ENCODE data around the gene SUN2. TPM values are rescaled to one million over a fixed set of nuclear protein-coding genes. Genes with fewer than 3 reads are reported as not detected.

SUN2 gene
- total RNA-seq, 1 donor from 2014 or later: 121 TPM

DNA sequence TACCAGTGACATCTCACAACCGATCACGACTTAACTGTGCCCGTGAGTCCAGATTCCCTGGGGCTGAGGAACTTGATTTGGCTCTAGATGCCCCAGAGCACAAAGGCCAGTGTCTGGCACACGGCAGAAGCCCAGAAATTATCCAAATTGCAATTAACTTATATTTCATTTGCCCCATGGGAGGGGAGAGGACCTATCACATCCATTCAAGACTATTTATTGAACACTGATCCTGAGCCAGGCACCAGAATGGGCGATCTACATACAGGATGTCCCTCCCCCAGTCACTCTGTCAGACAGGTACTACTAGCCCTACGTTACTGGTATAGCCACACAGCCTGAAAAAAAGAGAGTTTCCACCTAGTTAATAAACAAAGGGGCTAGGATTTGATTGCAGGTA is 33.0 kb upstream of the SUN2 start:
- no peak overlapping the region for H3K4me3 Mint-ChIP-seq (ENCODE audit: low read depth)
- H3K4me1 Mint-ChIP-seq (ENCODE audit: low read depth): peaks cover 6% of the 10 kb centered on the region
- no peaks in the 10 kb centered on the region for H3K36me3 Mint-ChIP-seq (ENCODE audit: low read depth)
- no peaks in the 10 kb centered on the region for H3K27me3 Mint-ChIP-seq (ENCODE audit: low read depth)
- DNase-seq (ENCODE audit: low spot score): no peak
- H3K9me3 Mint-ChIP-seq: no peaks in the 10 kb centered on the region
- no peak overlapping the region for H3K27ac Mint-ChIP-seq
- intact Hi-C loops (cut with micrococcal nuclease): no loop called here

DNA sequence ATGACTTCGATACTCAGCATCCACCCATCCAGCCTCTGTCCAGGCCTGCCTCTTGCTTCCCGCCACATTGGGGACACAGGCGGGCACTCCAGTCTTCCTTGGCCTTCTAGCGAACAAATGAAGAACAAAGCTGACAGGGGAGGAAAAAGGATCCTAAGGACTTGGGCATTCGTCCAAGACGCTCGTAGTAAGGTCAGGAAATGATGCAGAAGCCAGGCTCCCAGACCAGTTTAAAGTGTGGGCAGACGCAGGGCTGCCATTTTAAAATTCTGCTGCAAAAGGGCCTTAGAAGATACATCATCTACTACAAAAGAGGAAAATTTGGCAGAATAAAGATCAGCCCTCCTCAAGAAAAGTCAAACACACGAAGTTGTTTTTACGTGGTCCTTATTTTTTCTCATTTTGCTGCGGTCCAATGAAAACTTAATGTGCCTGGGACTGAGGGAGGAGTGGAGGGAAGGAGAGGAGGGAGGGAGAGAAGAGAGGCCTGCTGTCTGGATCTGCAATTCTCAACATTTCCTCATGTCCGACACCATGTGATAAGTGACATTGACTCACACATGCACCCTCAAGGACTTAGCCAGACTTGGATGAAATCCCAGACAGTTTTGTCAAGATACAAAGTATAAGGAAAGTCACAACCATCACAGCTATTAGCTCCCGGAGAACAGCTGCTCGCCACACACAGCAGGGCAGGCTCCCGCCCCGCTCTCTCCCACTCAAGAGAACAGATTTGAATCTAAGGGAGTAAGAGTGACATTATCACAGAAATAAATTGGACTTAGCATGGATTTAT is 32.4 kb upstream of the SUN2 start:
- Mint-ChIP-seq H3K9me3 (no peaks in the 10 kb centered on the region), H3K4me3 (ENCODE audit: low read depth) (no peak overlapping the region), H3K4me1 (ENCODE audit: low read depth) (peaks cover 4% of the 10 kb centered on the region), H3K27ac (no peak overlapping the region), H3K36me3 (ENCODE audit: low read depth) (no peaks in the 10 kb centered on the region), H3K27me3 (ENCODE audit: low read depth) (no peaks in the 10 kb centered on the region)
- intact Hi-C loops (cut with micrococcal nuclease): no loop called here
- DNase-seq (ENCODE audit: low spot score): no peak

DNA sequence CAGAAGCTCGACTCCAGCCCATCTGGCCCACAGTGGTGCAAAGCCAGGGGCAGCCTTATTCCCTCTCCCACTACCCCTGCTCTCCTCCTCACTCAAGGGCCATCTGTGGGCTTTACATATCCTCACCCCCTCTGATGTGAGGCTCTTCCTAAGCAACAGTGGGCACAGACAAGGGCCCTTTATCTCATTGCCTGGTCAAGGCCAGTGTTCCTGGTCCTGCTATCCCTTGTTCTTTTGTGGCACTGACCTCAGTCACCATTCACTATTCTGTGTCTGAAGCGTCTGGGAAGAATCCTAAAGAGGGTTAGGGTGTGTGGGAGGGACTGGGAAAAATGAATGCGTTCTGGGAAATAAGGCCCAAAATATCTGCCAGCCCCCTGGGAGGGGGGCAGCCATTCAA is 30.8 kb upstream of the SUN2 start:
- Mint-ChIP-seq H3K27me3 (ENCODE audit: low read depth) (no peaks in the 10 kb centered on the region), H3K4me1 (ENCODE audit: low read depth) (no peaks in the 10 kb centered on the region), H3K36me3 (ENCODE audit: low read depth) (no peaks in the 10 kb centered on the region), H3K9me3 (no peaks in the 10 kb centered on the region), H3K4me3 (ENCODE audit: low read depth) (no peak overlapping the region), H3K27ac (no peak overlapping the region)
- no peak for DNase-seq (ENCODE audit: low spot score)
- intact Hi-C loops (cut with micrococcal nuclease): no loop called here

DNA sequence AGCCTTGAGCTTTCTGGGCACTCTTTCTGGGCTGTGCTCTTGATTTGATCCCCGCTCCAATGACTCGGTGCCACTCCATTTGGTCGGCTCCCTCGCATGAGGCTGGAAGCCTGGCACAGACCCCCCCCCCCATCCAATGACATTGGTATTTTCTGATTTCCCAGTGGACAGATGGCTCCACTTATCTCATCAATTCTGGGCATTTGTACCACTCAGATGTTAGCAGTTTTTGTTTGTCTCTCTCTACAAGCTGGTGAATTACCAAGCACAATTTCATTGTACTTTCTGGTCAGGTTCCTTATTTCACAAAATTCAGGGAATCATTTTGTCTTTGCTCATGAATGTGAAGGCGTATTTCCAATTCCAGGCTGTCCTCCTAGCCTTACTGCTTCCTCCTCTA is 29.1 kb upstream of the SUN2 start:
- no peak for DNase-seq (ENCODE audit: low spot score)
- Mint-ChIP-seq H3K4me1 (ENCODE audit: low read depth) (no peaks in the 10 kb centered on the region), H3K9me3 (no peaks in the 10 kb centered on the region), H3K27me3 (ENCODE audit: low read depth) (no peaks in the 10 kb centered on the region), H3K4me3 (ENCODE audit: low read depth) (no peak overlapping the region), H3K27ac (no peak overlapping the region), H3K36me3 (ENCODE audit: low read depth) (no peaks in the 10 kb centered on the region)
- intact Hi-C loops (cut with micrococcal nuclease): no loop called here

DNA sequence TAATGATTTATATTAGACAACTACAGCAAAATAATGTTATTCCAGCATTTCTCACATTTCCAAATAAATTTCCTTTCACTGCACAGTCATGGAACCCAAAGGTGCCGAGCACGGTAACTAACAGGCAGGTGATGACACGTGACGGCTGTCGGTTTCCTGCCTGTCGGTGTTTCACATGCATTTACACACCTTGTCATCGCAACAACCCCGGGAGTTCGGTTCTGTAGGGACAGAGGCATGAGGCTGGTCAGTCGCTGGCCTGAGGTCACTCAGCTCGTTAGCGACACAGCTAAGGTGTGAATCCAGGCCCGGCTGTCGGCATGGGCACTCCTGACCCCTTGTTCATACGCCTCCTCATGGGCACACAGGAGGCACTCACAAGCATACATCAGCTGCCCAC is 28.2 kb upstream of the SUN2 start:
- no peak overlapping the region for H3K4me3 Mint-ChIP-seq (ENCODE audit: low read depth)
- no peaks in the 10 kb centered on the region for H3K4me1 Mint-ChIP-seq (ENCODE audit: low read depth)
- no peak overlapping the region for H3K27ac Mint-ChIP-seq
- no peak for DNase-seq (ENCODE audit: low spot score)
- no peaks in the 10 kb centered on the region for H3K36me3 Mint-ChIP-seq (ENCODE audit: low read depth)
- H3K9me3 Mint-ChIP-seq: no peaks in the 10 kb centered on the region
- intact Hi-C loops (cut with micrococcal nuclease): no loop called here
- H3K27me3 Mint-ChIP-seq (ENCODE audit: low read depth): no peaks in the 10 kb centered on the region

DNA sequence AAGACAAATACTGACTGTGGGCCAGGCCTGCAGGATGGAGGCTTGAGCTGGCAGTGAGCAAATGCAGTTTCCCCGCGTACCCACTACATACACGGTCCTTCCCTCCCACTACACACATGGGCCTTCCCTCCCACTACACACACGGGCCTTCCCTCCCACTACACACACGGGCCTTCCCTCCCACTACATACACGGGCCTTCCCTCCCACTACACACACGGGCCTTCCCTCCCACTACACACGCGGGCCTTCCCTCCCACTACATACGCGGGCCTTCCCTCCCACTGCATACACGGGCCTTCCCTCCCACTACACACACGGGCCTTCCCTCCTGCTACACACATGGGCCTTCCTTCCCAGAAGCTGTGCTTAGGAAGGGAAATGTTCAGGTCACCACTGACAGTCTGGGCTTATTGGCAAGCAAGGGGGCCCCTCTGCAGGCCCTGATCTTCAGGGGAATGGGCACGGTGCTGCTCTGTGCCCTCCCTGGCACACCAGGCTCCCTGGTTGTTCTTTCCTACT is 27.4 kb upstream of the SUN2 start:
- intact Hi-C loops (cut with micrococcal nuclease): no loop called here
- Mint-ChIP-seq H3K4me3 (ENCODE audit: low read depth) (no peak overlapping the region), H3K9me3 (no peaks in the 10 kb centered on the region), H3K36me3 (ENCODE audit: low read depth) (no peaks in the 10 kb centered on the region), H3K27ac (no peak overlapping the region), H3K27me3 (ENCODE audit: low read depth) (no peaks in the 10 kb centered on the region), H3K4me1 (ENCODE audit: low read depth) (no peaks in the 10 kb centered on the region)
- no peak for DNase-seq (ENCODE audit: low spot score)

GRCh38 chr22:38782402-38783094 is 26.8 kb upstream of the SUN2 start:
- intact Hi-C loops (cut with micrococcal nuclease): no loop called here
- H3K4me1 Mint-ChIP-seq (ENCODE audit: low read depth): no peaks in the 10 kb centered on the region
- DNase-seq (ENCODE audit: low spot score): no peak
- H3K36me3 Mint-ChIP-seq (ENCODE audit: low read depth): no peaks in the 10 kb centered on the region
- H3K27ac Mint-ChIP-seq: no peak overlapping the region
- no peaks in the 10 kb centered on the region for H3K9me3 Mint-ChIP-seq
- no peak overlapping the region for H3K4me3 Mint-ChIP-seq (ENCODE audit: low read depth)
- H3K27me3 Mint-ChIP-seq (ENCODE audit: low read depth): no peaks in the 10 kb centered on the region

- Mint-ChIP-seq H3K4me1 (ENCODE audit: low read depth) (no peaks in the 10 kb centered on the region), H3K27me3 (ENCODE audit: low read depth) (no peaks in the 10 kb centered on the region), H3K9me3 (no peaks in the 10 kb centered on the region), H3K4me3 (ENCODE audit: low read depth) (no peak overlapping the region), H3K27ac (no peak overlapping the region), H3K36me3 (ENCODE audit: low read depth) (no peaks in the 10 kb centered on the region)
- DNase-seq (ENCODE audit: low spot score): no peak
- intact Hi-C loops (cut with micrococcal nuclease): no loop called here
Measured at GRCh38 chr22:38781033-38781432, 25.2 kb upstream of the SUN2 start.

- intact Hi-C loops (cut with micrococcal nuclease): no loop called here
- DNase-seq (ENCODE audit: low spot score): no peak
- Mint-ChIP-seq H3K27me3 (ENCODE audit: low read depth) (no peaks in the 10 kb centered on the region), H3K27ac (no peak overlapping the region), H3K9me3 (no peaks in the 10 kb centered on the region), H3K4me1 (ENCODE audit: low read depth) (no peaks in the 10 kb centered on the region), H3K4me3 (ENCODE audit: low read depth) (no peak overlapping the region), H3K36me3 (ENCODE audit: low read depth) (no peaks in the 10 kb centered on the region)
Measured at GRCh38 chr22:38777087-38777671, 21.4 kb upstream of the SUN2 start.

GRCh38 chr22:38776086-38776485 is 20.3 kb upstream of the SUN2 start:
- Mint-ChIP-seq H3K9me3 (no peaks in the 10 kb centered on the region), H3K4me3 (ENCODE audit: low read depth) (no peak overlapping the region), H3K4me1 (ENCODE audit: low read depth) (no peaks in the 10 kb centered on the region), H3K36me3 (ENCODE audit: low read depth) (no peaks in the 10 kb centered on the region), H3K27me3 (ENCODE audit: low read depth) (no peaks in the 10 kb centered on the region), H3K27ac (no peak overlapping the region)
- intact Hi-C loops (cut with micrococcal nuclease): no loop called here
- DNase-seq (ENCODE audit: low spot score): no peak

DNA sequence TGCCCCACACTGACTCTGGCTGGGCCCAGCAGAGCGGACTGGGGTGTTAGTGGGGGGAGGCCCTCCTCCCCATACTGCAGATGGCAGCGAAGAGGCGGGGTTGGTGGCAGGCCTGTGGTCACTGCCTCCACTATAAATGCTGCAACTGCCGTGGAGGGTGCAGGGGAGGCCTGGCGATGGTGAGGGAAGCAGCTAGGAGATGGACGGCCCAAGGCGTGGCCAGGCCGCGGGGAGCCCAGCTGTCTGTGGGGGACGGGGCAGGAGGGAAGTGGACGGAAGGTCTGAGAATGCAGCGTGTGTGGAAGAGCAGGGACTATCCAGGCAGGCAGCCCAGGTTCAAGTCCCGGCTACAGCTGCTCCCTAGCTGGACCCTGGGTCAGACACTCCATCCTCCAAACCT is 19.9 kb upstream of the SUN2 start:
- Mint-ChIP-seq H3K9me3 (no peaks in the 10 kb centered on the region), H3K27ac (no peak overlapping the region), H3K4me3 (ENCODE audit: low read depth) (no peak overlapping the region), H3K4me1 (ENCODE audit: low read depth) (no peaks in the 10 kb centered on the region), H3K27me3 (ENCODE audit: low read depth) (no peaks in the 10 kb centered on the region), H3K36me3 (ENCODE audit: low read depth) (no peaks in the 10 kb centered on the region)
- no peak for DNase-seq (ENCODE audit: low spot score)
- intact Hi-C loops (cut with micrococcal nuclease): no loop called here

DNA sequence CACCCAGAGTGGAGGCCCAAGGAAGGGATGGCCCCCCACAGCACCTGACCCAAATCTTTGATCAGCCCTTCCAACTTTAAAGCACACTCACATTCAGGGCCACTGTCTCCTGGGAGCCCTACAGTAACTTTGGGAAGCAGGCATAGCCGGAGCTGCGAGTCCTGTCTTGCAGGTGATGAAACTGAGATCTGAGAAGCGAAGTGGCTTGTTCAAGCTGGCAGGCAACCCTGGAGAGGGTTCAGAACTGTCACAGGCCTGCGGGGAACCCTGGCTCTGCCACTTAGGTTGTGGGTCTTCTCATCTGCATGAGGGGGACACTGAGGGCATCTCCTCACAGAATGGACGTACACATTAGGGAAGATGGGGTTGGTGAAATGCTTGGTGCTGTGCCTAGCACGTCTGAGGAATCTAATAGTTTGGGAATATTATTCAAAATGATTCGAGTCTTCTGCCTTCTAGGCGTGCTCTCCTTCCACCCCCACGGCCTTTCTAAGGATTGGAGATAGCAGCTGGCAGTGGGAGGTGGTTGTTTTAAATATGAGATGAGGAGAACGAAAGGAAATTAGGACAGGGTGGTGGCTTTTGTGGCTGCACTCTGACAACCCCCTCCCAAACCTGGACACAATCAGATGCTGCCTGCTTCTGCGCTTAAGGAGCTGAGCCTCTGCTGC is 18.8 kb upstream of the SUN2 start:
- Mint-ChIP-seq H3K27me3 (ENCODE audit: low read depth) (no peaks in the 10 kb centered on the region), H3K4me3 (ENCODE audit: low read depth) (no peak overlapping the region), H3K27ac (no peak overlapping the region), H3K36me3 (ENCODE audit: low read depth) (no peaks in the 10 kb centered on the region), H3K9me3 (no peaks in the 10 kb centered on the region), H3K4me1 (ENCODE audit: low read depth) (no peaks in the 10 kb centered on the region)
- intact Hi-C loops (cut with micrococcal nuclease): no loop called here
- DNase-seq (ENCODE audit: low spot score): no peak
